HG02678 (cell line): ENCODE measurements around the gene TIMM17B.

Experiments used
- ATAC-seq: cut with Tn5 transposase; IDR thresholded peaks from one replicate; pipeline ENCODE4 v1.9.1; 2021; ENCODE audit warnings: mild to moderate bottlenecking, moderate library complexity; ENCODE audit not compliant: unreplicated experiment

The TIMM17B gene

DNA sequence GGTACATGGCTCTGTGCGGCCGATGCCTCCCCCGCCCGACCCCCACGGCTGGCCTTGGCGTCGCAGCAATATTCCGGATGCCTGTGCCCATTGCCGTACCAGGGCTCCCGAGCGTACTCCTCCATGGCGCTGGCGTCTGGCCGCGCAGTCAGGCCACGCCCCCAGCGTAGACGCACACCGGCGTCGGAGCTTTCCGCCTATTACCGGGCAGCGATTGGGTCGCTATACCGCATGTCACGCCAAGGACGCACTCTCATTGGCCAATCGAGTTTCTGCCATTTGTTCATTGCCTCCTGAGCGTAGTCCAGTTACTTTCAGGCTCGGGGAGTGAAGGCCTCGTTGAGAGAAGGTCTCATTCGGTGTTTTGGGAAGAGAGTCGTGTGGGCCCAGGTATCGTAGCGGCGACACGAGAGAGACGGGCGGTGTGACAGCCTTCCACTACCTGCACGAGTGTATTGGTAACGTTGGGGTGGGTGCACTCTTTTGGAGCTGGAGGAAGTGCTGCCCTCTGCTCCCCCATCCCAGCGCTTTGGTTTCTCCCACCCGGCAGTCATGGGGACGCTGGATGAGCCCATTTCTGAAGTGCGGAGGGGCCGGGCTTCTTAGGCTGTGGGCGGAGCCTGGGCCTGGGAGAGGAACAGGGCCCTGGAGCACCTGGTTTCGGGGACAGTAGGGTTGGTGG lies at the start of gene TIMM17B, which contains the start of gene PQBP1:
Gene TIMM17B (minus strand): TSS at position 144 of the 682 bp plus-strand sequence. CDS start 19 bp downstream, at position 125.
Gene PQBP1 (plus strand): TSS at position 306 of the 682 bp plus-strand sequence. CDS start 580 bp downstream, outside the sequence.
- ATAC-seq, result peak; percentile 93

- ATAC-seq, result no peak
These were observed 48.2 kb upstream of the TIMM17B start for GRCh38 chrX:48945517-48946348.

DNA sequence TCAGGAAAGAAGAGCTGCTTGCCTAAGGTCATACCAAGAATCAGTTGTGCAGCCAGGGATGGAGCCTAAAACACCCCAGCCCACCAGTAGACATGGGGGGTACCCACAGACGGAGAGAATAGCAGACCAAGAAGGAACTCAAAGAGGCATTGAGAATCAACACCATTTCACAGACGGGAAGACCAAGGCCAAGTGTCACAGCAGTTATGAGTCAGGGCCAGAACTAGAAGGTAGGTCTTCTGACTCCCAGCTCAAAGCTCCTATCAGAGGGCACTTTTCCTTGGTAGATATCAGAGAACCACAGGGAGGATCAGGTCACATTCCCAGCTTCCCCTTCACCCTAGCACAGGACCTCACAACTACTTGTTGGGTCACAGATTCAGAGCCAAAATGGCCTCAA lies 45.3 kb upstream of the TIMM17B start:
- ATAC-seq, result no peak

GRCh38 chrX:48940404-48940955 lies 42.9 kb upstream of the TIMM17B start:
- ATAC-seq, result no peak

- ATAC-seq, result no peak
These were observed 42.1 kb upstream of the TIMM17B start for GRCh38 chrX:48939524-48940228.

DNA sequence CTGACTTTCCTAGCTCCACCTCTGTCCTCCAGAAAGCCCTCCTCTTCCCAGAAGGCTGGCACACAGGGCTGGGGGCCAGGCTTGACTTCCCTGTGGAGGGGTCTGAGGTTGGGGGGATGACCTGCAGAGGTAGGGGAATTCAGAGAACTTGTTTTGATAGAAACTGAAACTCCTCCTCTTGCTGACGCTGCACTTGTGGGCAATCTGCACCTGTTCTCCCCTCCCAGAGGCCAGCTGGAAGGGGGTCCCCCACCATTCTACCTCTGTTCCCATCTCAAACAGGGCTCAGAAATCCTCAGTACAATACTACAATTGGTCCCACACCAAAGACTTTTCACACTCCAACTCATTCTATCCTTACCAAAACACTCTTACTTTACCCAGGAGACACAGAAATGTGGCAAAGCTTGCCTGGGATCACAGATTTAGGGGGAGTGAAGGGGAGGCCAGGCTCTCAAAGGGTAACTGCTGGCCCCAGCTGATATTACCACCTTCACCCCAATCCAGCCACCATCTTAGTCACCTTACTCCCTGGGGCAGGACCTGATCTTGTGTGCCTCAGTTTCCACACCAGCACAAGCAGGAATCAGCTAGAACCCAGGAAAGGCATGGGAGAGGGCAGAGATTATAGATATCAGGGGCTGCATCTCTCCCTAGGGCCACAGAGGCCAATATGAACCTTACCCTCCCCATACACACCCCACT lies 41.3 kb upstream of the TIMM17B start:
- ATAC-seq, result peak; percentile 40

DNA sequence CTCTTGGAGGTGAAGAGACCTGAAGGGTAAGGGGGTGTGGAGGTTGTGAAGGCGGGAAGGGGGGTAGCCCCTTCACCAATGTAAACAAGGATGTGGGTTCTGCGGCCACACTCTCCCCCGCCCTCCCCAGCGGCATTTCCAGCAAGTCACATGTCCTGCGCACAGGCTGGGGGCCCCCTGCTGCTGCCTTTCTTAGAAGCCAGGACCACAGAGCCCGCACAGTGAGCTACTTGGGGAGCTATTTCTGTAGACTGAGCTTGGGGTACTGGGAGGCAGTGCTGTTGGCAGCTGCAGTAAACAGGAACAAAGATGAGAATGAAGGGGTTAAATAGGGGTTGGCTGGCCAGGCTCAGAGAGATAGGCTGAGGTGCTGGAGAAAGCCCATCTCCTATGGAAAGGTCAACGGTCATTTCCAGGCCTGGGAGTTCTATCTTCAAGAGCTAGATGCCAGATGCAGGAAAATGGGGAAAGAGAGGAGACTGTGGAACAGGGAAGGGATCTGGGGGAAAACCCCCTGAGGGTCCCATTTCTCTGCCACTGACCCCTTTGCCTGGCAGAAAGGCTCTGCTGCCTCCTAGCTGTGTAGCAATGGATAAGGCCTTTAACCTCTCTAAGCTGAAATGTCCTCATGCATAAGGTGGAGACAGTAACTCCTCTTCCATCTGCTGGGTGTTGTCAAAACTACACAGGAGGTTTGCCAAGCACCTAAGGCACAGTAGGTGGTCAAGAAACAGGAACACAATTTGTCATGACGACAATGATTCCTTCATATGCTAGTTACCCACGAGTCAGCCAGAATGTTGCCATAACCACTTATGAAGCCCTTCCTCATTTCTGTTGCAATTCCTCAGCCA lies 39.7 kb upstream of the TIMM17B start:
- peak; percentile 66 for ATAC-seq

- no peak for ATAC-seq
These were observed 39.0 kb upstream of the TIMM17B start for GRCh38 chrX:48936429-48937053.

DNA sequence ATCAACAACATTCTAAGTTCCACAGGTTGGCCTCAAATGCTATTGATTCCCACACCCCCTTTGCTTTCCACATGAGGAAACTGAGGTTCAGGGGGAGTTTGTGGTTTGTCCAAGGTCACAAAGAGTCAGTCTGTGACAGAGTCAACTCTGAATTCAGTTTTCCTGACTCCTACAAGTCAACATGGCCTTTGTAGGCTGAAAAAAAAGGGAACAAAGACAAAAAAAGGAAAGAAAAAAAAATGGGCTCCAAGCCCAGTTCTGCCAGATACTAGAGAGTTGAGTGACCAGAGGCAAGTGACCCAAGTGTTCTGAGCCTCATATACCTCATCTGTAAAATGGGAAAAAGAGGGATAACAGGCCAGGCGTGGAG lies 37.7 kb upstream of the TIMM17B start:
- ATAC-seq, result no peak

- ATAC-seq, result no peak
These were observed 37.2 kb upstream of the TIMM17B start for GRCh38 chrX:48934581-48935300.

GRCh38 chrX:48933757-48934156 lies 36.2 kb upstream of the TIMM17B start:
- ATAC-seq, result no peak

- ATAC-seq, result no peak
These were observed 30.3 kb upstream of the TIMM17B start for GRCh38 chrX:48927736-48928382.

GRCh38 chrX:48927123-48927522 lies 29.6 kb upstream of the TIMM17B start:
- ATAC-seq, result no peak

DNA sequence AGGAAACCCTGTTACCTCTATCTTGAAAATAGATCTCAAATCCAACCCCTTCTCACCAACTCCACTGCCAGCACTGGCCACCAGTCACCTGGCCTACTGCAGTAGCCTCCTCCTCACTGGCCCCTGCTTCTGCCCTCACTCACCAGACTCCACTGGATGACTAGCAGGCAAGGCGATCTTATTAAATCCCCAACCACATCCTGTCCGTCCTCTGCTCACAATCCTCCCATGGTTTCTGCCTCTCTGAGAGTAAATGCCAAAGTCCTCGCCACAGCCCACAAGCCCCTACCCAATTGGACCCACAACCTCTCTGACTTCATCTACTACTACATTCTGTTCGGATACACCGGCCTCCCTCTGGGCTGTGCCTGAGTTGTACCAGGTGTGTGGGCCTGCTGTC lies 26.7 kb upstream of the TIMM17B start:
- no peak for ATAC-seq

DNA sequence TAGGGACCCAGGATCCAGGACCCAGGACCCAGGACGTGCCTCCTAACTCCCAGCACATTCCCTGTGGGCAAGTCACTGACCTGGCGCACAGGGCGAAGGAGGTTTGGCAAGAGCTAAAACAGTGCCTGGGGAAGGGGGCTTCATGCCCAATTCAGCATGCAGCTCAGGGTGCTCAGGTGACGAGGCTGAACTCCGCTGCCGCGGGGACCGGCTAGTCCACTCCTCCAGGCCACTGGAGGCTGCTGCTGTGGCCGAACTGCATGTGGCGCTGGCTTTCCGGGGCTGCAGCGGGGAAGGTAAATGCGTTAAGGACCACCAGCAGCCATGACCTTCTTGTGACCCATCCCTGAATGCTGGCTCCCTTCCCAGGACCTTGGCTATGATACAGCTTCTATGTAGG lies 26.2 kb upstream of the TIMM17B start:
- ATAC-seq, result no peak

GRCh38 chrX:48920718-48921104 lies 23.1 kb upstream of the TIMM17B start:
- no peak for ATAC-seq

DNA sequence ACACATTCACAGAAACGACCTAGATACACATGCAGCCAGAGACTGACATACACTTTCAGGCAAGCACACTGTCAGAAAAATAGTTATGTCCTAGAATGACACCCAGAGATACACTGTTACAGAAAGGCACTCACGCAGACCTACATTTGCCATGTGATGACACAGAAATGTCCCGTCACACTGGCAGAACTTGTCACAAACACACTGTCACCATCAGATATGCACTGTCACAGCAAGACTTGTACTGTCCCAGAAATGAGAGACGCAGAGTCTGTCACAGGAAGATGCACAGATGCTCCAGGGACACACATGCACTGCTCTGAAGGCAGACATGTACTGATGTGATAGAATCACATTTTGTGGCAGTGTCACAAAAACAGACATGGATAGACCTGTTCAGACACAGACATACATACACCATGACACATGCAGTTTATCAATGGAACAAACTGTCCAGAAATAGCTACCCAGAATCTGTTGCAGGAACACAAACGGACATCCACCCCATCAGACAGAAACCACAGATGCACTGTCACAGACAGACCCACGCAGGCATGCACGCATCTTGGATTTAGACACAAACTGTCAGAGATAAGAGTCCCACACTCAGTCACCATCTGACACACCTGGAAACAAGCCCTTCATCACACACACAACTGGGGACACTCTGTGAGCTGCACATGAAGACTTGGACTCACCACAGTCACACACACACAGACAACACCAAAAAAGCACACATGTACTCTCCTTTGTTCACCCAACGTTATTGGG lies 22.6 kb upstream of the TIMM17B start:
- ATAC-seq, result no peak
